Activated naive CD4-positive, alpha-beta T cell treated with anti-CD3 and anti-CD28 coated beads, Interleukin-2, amount 10 ng/mL, durations not matched to agents 7 days and 5 days (primary cell): ENCODE measurements around the gene DNAJC2.
"Not testable (repeated sequence)": the region's sequence is repeated elsewhere in the genome, so short reads cannot be mapped to it uniquely, and the experiment has no call there.

Source experiments
- CTCF ChIA-PET: fragments of 350-600 bp; sonication (Branson Sonifier 250); formaldehyde crosslinking; loops from one replicate; lab custom pipeline; 2021; ENCODE audit warnings: antibody characterized with exemption; lab: Charles Lee
- DNase-seq: peaks from one replicate; pipeline ENCODE4 v3.0.0-alpha.2; 2020
- H3K27ac Mint-ChIP-seq: one replicate; pipeline ENCODE4 v1.8.0; 2021; ENCODE audit warnings: mild to moderate bottlenecking, moderate library complexity, mixed read lengths
- H3K27me3 Mint-ChIP-seq: one replicate; pipeline ENCODE4 v1.8.0; 2021; ENCODE audit warnings: mild to moderate bottlenecking, mixed read lengths
- H3K36me3 Mint-ChIP-seq: one replicate; pipeline ENCODE4 v1.8.0; 2021; ENCODE audit warnings: mixed read lengths
- H3K4me1 Mint-ChIP-seq: one replicate; pipeline ENCODE4 v1.8.0; 2021; ENCODE audit warnings: mixed read lengths
- H3K4me3 Mint-ChIP-seq: one replicate; pipeline ENCODE4 v1.8.0; 2021; ENCODE audit warnings: mild to moderate bottlenecking, moderate library complexity, mixed read lengths
- H3K9me3 Mint-ChIP-seq: one replicate; pipeline ENCODE4 v1.8.0; 2021; ENCODE audit warnings: mixed read lengths

Gene DNAJC2

DNA sequence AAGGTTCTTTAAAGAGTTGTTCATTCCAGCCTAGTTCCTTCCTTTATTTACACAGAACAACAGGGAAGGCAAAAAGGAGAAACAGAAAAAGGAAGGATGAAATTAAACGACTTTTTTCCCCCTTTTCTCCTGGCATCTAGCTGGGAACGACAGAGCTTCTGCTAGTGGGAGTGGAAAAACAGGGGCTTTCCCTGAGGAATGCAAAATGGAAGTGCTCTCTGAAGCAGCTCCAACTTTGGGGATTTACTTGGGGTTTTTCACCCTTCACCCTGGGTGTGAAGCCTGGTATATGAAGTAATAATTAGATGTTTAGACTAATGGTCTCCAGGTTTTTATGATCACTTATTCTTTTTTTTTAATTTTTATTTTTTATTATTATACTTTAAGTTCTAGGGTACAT, 43.1 kb downstream of the DNAJC2 start:
- Mint-ChIP-seq H3K27ac (no peak overlapping the region), H3K9me3 (no peaks in the 10 kb centered on the region), H3K4me3 (no peak overlapping the region), H3K36me3 (peaks cover 45% of the 10 kb centered on the region), H3K4me1 (peaks cover 32% of the 10 kb centered on the region), H3K27me3 (no peaks in the 10 kb centered on the region)
- CTCF ChIA-PET: interaction anchor here (0.7 kb wide), 1 partner anchor 18 kb away, joined by 3 read pairs; no protein-coding TSS in a partner anchor
- no peak for DNase-seq

DNA sequence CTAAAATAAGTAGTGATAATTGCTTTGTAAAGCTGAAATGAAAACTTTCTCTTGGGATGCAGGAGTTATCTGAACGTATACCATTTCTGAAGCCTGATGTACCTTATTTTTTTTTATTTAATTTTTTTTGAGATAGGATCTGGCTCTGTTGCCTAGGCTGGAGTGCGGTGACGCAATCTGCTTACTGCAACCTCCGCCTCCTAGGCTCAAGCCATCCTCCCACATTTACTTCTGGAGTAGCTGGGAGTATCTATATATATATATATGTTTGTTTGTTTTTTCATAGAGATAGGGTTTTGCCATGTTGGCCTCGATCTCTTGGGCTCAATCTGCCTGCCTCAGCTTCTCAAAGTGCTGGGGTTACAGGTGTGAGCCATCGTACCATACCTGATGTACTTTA, 44.9 kb downstream of the DNAJC2 start:
- Mint-ChIP-seq H3K27ac (no peak overlapping the region), H3K36me3 (peaks cover 36% of the 10 kb centered on the region), H3K27me3 (no peaks in the 10 kb centered on the region), H3K4me3 (no peak overlapping the region), H3K9me3 (no peaks in the 10 kb centered on the region), H3K4me1 (peaks cover 37% of the 10 kb centered on the region)
- DNase-seq: no peak
- CTCF ChIA-PET: no interaction called here

DNA sequence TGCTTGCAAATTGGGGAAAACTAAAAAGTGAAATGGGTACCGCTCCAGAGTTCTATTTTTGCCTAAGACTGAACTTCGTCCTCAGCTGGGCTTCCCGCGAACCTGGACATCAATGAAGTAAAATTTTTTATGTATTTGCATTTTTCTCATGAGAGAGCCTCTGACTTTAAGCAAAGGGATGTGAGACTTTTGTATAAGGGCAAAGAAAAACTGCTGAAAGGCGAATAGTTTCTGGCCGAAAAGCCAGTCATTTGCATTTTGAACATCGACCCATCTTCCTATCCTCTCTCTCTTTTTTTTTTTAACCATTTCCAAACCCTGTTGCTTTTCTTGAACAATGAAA, 46.8 kb downstream of the DNAJC2 start:
- CTCF ChIA-PET: interaction anchor here (1.0 kb wide), 1 partner anchor 108 kb away, joined by 3 read pairs; no protein-coding TSS in a partner anchor

DNA sequence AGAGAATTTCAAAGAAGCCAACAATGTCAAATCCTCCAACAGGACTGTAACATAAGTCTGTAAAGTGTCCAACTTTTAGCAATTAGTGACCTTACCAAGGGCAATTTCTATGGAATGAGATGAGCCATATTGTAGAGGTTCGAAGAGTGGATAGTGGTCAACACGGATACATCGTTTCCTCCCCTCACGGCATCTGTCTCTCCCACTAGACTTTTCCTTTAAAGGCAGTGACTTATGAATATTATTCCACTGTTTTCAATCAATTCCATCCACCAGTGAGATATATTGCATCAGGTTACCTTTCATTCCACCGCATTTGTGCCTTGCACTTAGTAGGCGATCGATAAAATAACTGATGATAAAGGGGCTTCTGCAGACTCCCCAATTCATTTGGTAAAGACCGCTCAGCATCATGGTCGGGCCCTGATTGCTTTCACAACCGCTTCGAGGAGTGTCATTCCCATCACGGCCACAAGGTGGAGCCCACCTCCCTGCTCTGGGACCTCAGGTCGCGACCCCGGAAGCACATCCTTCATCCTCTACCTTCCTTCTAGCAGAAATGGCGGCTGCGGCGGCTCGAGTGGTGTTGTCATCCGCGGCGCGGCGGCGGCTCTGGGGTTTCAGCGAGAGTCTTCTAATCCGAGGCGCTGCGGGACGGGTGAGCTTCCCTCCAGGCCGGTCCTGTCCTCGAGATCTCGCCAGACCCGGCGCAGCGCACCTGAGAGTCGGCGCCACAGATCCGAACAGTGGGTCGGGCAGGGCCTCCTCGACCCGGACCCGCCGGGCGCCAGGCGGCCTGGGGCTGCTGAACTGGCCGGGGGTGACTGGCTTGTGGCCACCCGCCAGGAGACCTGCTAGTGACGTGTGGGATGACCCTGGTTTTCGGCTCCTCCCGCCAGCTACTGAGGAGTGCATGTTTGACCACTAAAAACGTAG, 47.4 kb downstream of the DNAJC2 start, which contains the start of gene PMPCB:
TSS of gene PMPCB (plus strand) at position 535 of the 936 bp plus-strand sequence. CDS start at position 560, 25 bp downstream.
- Mint-ChIP-seq H3K27ac (peak within 1 kb of the TSS; percentile 76), H3K36me3 (peaks cover 21% of the 10 kb centered on the region), H3K4me1 (peaks cover 33% of the 10 kb centered on the region), H3K27me3 (peaks cover 10% of the 10 kb centered on the region), H3K4me3 (peak within 1 kb of the TSS; percentile 80), H3K9me3 (no peaks in the 10 kb centered on the region)
- CTCF ChIA-PET: interaction anchor here (1.0 to 1.2 kb wide), 2 partner anchors 109 kb away, joined by 3 to 4 read pairs; no protein-coding TSS in a partner anchor
- DNase-seq: peak; percentile 98

More for the DNA sequence above, 46.8 kb downstream of the DNAJC2 start:
- H3K4me1 Mint-ChIP-seq: peaks cover 33% of the 10 kb centered on the region
- no peak for DNase-seq
- H3K36me3 Mint-ChIP-seq: peaks cover 25% of the 10 kb centered on the region
- peak overlapping the region; percentile 76 for H3K27ac Mint-ChIP-seq
- H3K27me3 Mint-ChIP-seq: peaks cover 8% of the 10 kb centered on the region
- peak overlapping the region; percentile 80 for H3K4me3 Mint-ChIP-seq
- H3K9me3 Mint-ChIP-seq: no peaks in the 10 kb centered on the region

DNA sequence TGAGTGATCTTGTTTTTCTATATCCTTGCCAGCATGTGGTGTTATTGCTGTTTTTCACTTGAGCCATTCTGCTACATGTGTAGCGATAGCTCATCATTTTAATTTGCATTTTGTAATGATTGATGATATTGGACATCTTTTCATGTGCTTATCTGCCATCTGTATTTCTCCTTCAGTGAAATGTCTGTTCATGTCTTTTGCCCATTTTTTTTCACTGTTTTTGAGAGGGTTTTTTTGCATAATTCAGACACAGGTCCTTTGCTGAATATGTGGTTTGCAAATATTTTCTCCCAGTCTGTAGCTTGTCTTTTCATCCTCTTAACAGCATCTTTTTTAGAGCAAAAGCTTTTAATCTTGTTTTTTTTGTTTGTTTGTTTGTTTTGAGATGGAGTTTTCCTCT, 51.0 kb downstream of the DNAJC2 start:
- H3K36me3 Mint-ChIP-seq: peaks cover 3% of the 10 kb centered on the region
- CTCF ChIA-PET: no interaction called here
- H3K9me3 Mint-ChIP-seq: no peaks in the 10 kb centered on the region
- H3K27ac Mint-ChIP-seq: no peak overlapping the region
- H3K4me1 Mint-ChIP-seq: peaks cover 23% of the 10 kb centered on the region
- no peak overlapping the region for H3K4me3 Mint-ChIP-seq
- DNase-seq: no peak
- peaks cover 29% of the 10 kb centered on the region for H3K27me3 Mint-ChIP-seq

DNA sequence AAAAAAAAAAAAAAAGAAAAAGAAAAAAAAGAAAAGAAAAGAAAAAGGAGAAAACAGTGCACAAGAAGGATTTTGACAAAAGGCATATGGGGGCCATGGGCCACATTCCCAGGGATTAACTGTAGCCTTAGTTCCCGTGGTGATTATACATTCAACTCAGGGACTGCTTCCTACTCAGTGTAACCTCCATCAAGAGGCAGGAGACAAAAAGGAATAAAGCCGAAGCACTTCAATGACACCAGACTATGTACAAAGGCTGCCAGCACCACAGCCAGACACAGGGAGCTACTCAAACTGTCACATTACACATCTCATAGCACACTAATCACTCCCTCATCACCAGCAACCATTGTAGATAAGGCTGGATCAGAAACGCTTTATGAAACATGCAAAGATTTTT, 52.4 kb downstream of the DNAJC2 start:
- H3K27ac Mint-ChIP-seq: no peak overlapping the region
- H3K9me3 Mint-ChIP-seq: no peaks in the 10 kb centered on the region
- H3K4me1 Mint-ChIP-seq: peaks cover 14% of the 10 kb centered on the region
- DNase-seq: no peak
- CTCF ChIA-PET: no interaction called here
- H3K27me3 Mint-ChIP-seq: peaks cover 29% of the 10 kb centered on the region
- no peak overlapping the region for H3K4me3 Mint-ChIP-seq
- H3K36me3 Mint-ChIP-seq: no peaks in the 10 kb centered on the region

DNA sequence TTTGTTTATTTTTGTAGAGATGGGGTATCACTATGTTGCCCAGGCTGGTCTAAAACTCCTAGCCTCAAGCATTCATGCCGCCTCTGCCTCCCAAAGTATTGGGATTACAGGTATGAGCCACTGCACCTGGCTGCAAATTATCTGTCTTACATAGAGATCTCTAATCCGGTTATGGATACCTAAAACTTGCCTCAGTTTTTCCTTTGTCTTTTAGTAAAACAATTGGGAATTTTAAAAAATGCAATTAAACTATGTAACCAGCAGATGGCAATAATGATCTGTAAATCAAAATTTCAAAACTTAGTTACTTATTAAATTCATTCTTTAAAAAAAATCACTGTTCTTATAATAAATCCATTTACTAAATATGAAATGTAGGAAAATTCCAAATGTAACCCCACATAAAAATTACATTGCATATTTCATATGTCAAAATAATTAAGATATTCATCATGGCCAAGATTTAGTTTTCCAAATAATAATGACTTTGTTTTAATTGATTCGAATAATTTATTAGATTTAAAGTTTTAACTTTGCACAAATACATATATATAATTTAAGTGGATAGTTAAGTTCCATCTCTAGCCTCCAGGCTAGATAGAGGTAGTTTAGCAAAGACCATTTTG, 61.7 kb downstream of the DNAJC2 start:
- H3K4me3 Mint-ChIP-seq, H3K9me3 Mint-ChIP-seq, H3K36me3 Mint-ChIP-seq, DNase-seq, CTCF ChIA-PET, H3K27ac Mint-ChIP-seq: not testable (repeated sequence)
- Mint-ChIP-seq H3K4me1 (peaks cover 25% of the 10 kb centered on the region), H3K27me3 (peaks cover 11% of the 10 kb centered on the region)

DNA sequence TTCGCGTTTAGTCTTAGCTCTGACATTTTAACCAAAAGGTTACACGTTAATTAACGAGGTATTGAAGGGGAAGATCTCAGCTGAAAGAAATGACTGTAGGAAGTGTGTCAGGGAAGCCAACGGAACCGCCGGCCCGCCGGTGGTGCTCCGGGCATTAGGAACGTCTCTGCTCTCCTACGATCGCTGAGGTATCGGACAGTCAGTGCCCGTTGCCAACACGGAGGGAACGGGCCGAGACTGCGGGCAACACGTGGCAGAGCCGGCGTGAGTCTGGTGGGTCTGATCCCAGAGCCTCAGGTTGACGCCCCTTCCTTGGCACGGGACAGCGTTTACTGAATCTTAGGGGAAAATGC, 63.8 kb downstream of the DNAJC2 start:
- H3K36me3 Mint-ChIP-seq, H3K9me3 Mint-ChIP-seq, CTCF ChIA-PET: not testable (repeated sequence)
- Mint-ChIP-seq H3K4me1 (peaks cover 28% of the 10 kb centered on the region), H3K27me3 (peaks cover 11% of the 10 kb centered on the region), H3K27ac (peak overlapping the region; percentile 71), H3K4me3 (peak overlapping the region; percentile 73)
- DNase-seq: peak; percentile 27

DNA sequence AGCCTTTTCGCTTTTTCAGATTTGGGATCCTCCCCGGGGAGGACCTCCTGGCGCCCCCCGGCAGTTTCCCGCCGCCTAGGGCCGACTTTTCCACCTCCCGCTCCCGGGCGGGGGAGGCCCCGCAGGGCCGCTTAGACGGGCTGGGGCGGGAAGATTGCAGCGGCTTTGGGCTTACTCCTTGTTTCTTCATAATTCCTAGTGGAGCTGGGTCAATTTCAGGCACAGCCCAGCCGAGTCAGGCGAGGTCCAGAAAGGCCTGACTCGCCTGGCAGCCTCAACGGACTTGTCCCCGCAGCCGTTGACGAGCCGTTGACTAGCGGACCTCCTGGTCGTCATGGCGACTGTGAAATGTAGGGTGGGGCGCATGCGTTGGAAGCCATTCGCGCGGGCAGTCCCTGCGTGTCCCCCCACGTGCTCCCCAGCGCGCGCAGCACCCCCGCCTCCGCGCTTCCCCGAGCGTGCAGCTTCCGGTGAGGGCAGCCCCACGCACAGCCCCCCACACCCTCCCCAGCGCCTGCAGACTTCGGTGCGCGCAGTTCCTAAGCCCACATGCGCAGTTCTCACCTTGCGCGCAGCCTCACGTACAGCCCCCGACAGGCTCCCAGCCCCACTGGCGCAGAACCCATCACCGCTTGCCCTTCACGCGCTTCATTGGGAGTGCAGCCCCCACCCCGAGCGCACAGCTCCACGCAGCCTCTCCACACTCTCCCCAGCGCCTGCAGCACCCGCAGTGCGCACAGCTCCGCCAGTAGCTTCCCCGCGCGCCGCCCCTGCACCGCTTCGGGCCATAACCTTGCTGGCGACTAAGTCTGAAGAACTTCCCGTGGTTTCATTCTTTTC, 64.4 kb downstream of the DNAJC2 start:
- not testable (repeated sequence) for H3K36me3 Mint-ChIP-seq, H3K9me3 Mint-ChIP-seq
- peaks cover 28% of the 10 kb centered on the region for H3K4me1 Mint-ChIP-seq
- peak overlapping the region; percentile 71 for H3K27ac Mint-ChIP-seq
- peaks cover 11% of the 10 kb centered on the region for H3K27me3 Mint-ChIP-seq
- DNase-seq: peak; percentile 94
- H3K4me3 Mint-ChIP-seq: peak overlapping the region; percentile 73
- CTCF ChIA-PET: interaction anchor here (0.6 kb wide), 1 partner anchor 166 kb away, joined by 3 read pairs; no protein-coding TSS in a partner anchor

DNA sequence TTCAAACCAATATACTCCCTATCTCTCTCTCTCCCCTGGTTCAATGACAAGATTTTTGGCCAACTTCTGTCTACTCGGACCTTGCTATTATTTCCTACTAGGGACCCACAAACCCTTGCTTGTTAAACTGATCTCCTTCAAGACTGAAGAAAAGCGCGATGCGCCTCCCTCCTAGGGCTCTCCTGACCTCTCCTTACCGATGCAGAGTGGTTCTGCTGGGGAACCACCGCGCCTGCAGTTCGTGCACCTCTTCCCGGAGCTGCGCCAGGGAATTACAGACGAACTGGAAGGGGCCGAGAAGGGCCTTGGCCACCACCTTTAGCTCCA, 65.0 kb downstream of the DNAJC2 start:
- CTCF ChIA-PET: interaction anchor here (0.6 kb wide), 1 partner anchor 165 kb away, joined by 3 read pairs; no protein-coding TSS in a partner anchor
- not testable (repeated sequence) for DNase-seq, H3K36me3 Mint-ChIP-seq, H3K9me3 Mint-ChIP-seq, H3K27ac Mint-ChIP-seq
- H3K4me3 Mint-ChIP-seq: peak overlapping the region; percentile 73
- peaks cover 28% of the 10 kb centered on the region for H3K4me1 Mint-ChIP-seq
- peaks cover 11% of the 10 kb centered on the region for H3K27me3 Mint-ChIP-seq

DNA sequence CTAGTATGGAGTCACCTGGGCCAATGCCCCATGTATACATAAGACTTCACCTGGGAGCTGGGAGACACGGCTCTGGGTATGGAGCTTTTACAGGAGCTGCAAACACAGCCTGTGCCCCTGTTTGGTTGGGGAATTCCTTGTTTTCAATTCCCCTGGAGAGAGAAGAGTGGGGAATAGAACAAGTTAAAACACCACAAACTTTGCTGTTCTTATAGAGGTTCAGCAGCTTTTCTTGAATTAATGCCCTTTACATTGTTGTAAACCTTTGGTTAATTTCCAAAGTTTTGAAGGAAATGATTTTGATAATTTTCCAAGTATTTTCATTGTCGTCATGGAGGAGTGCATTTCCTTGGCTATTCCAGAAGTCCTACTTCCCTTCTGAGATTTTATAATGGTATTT, 66.4 kb downstream of the DNAJC2 start:
- peaks cover 11% of the 10 kb centered on the region for H3K27me3 Mint-ChIP-seq
- H3K4me3 Mint-ChIP-seq, CTCF ChIA-PET, H3K9me3 Mint-ChIP-seq, DNase-seq, H3K27ac Mint-ChIP-seq, H3K36me3 Mint-ChIP-seq: not testable (repeated sequence)
- peaks cover 28% of the 10 kb centered on the region for H3K4me1 Mint-ChIP-seq

DNA sequence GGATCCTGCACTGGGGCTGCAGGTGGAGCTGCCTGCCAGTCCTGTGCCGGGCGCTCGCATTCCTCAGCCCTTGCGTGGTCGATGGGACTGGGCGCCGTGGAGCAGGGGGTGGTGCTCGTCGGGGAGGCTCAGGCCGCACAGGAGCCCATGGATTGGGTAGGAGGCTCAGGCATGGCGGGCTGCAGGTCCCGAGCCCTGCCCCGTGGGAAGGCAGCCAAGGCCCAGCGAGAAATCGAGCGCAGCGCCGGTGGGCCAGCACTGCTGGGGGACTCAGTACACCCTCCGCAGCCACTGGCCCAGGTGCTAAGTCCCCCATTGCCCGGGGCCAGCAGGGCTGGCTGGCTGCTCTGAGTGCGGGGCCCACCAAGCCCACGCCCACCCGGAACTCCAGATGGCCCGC, 69.7 kb downstream of the DNAJC2 start:
- H3K27me3 Mint-ChIP-seq, CTCF ChIA-PET, DNase-seq, H3K9me3 Mint-ChIP-seq, H3K4me3 Mint-ChIP-seq, H3K27ac Mint-ChIP-seq: not testable (repeated sequence)
- Mint-ChIP-seq H3K36me3 (peaks cover 11% of the 10 kb centered on the region), H3K4me1 (peaks cover 19% of the 10 kb centered on the region)

DNA sequence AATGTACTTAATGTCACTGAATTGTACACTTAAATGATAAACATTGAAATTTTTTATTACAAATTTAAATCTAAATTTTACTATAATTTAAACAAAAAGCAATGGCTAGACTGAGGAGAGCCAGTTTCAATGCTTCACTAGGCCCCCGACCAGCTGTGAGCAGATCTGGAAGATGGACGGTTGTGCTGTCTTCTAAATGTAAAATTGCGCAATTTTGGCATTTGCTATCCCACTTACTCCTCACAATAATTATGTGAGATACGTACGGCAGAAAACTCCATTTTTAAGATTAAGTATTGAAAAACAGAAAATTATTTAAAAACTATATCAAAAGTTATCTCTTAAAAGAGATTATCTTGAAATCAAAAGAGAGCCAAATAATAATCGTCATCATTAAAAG, 71.2 kb downstream of the DNAJC2 start:
- CTCF ChIA-PET, H3K4me1 Mint-ChIP-seq, DNase-seq, H3K27me3 Mint-ChIP-seq, H3K4me3 Mint-ChIP-seq, H3K9me3 Mint-ChIP-seq, H3K27ac Mint-ChIP-seq: not testable (repeated sequence)
- peaks cover 16% of the 10 kb centered on the region for H3K36me3 Mint-ChIP-seq

DNA sequence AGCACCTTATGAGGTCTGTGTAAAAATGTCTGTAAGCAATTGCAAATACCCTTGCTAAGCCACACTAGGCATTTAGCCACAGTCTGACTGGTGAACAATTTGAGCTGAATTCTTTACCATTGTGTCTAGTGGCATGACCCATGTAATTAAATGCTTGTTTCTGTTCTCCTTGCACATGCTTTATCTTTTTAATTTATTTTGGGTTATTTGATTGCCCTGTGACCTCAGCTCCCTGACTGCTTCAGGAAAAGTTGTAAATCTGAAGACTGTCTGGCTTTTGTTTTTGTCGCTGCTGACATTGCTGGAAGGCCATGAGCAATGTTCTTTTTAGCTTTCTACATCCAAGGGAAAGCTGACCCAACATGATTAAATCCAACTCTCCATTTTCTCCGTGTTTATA, 78.3 kb downstream of the DNAJC2 start:
- H3K27me3 Mint-ChIP-seq, H3K9me3 Mint-ChIP-seq, H3K27ac Mint-ChIP-seq, H3K4me3 Mint-ChIP-seq, CTCF ChIA-PET, DNase-seq, H3K36me3 Mint-ChIP-seq, H3K4me1 Mint-ChIP-seq: not testable (repeated sequence)
